Neural crest cell (in vitro differentiated cells): ENCODE data around the gene EMP1. TPM values are rescaled to one million over a fixed set of nuclear protein-coding genes. Genes with fewer than 3 reads are reported as not detected.

Experiments
- DNase-seq: peaks from one replicate; pipeline ENCODE4 v3.0.0; 2021; ENCODE audit warnings: low read depth, mixed read lengths, low spot score
- H3K27ac Mint-ChIP-seq: one replicate; pipeline ENCODE4 v1.8.0; 2021; ENCODE audit warnings: mild to moderate bottlenecking, mixed read lengths; ENCODE audit not compliant: unreplicated experiment
- H3K27me3 Mint-ChIP-seq: 2 replicates; pipeline ENCODE4 v1.8.0; 2021; ENCODE audit warnings: low read depth, mild to moderate bottlenecking, mixed read lengths
- H3K36me3 Mint-ChIP-seq: 2 replicates; pipeline ENCODE4 v1.8.0; 2021; ENCODE audit warnings: low read depth, mild to moderate bottlenecking, mixed read lengths
- H3K4me1 Mint-ChIP-seq: 2 replicates; pipeline ENCODE4 v1.8.0; 2021; ENCODE audit warnings: mixed read lengths
- H3K4me3 Mint-ChIP-seq: one replicate; pipeline ENCODE4 v1.8.0; 2021; ENCODE audit warnings: mild to moderate bottlenecking, mixed read lengths
- H3K9me3 Mint-ChIP-seq: 2 replicates; pipeline ENCODE4 v1.8.0; 2021; ENCODE audit warnings: mixed read lengths
- total RNA-seq: library from RNA; stranded (reverse); gene quantifications from 2 replicates; pipeline ENCODE4 v1.2.1, GENCODE V29; 2021
- TF ChIP-seq, protein P1 (sequence below): fragments of 200-600 bp; sonication (generic); conservative IDR thresholded peaks from 2 replicates; pipeline ENCODE4 v1.5.0; 2021; ENCODE audit warnings: antibody characterized with exemption, mild to moderate bottlenecking

EMP1 gene
- total RNA-seq, 1 donor from 2014 or later: 0.68 TPM

DNA sequence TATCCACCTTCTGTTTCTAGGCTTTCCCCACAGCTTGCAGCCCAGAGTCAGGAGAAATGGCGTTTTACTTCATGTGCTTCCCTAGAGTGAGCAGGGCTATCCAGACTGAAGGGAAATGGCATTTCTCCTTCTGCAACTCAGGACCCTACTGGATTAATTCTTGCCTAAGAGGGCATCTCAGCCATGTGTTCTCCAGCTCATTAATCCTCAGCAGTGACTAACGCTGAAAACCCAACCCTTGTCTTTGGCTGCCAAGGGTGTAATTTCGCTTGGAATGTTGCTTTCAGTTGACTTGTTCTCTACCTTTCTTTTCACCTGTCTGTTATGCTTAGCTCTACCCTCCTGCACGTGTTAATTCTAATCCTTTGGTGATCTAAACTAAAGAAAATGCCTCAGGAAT lies 21.0 kb upstream of the EMP1 start:
- H3K36me3 Mint-ChIP-seq: no peaks in the 10 kb centered on the region
- TF ChIP-seq, protein P1, sequence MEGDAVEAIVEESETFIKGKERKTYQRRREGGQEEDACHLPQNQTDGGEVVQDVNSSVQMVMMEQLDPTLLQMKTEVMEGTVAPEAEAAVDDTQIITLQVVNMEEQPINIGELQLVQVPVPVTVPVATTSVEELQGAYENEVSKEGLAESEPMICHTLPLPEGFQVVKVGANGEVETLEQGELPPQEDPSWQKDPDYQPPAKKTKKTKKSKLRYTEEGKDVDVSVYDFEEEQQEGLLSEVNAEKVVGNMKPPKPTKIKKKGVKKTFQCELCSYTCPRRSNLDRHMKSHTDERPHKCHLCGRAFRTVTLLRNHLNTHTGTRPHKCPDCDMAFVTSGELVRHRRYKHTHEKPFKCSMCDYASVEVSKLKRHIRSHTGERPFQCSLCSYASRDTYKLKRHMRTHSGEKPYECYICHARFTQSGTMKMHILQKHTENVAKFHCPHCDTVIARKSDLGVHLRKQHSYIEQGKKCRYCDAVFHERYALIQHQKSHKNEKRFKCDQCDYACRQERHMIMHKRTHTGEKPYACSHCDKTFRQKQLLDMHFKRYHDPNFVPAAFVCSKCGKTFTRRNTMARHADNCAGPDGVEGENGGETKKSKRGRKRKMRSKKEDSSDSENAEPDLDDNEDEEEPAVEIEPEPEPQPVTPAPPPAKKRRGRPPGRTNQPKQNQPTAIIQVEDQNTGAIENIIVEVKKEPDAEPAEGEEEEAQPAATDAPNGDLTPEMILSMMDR: no peak
- peaks cover 39% of the 10 kb centered on the region for H3K4me1 Mint-ChIP-seq
- no peak overlapping the region for H3K27ac Mint-ChIP-seq
- peaks cover 34% of the 10 kb centered on the region for H3K27me3 Mint-ChIP-seq
- no peaks in the 10 kb centered on the region for H3K9me3 Mint-ChIP-seq
- H3K4me3 Mint-ChIP-seq: no peak overlapping the region
- DNase-seq: no peak

DNA sequence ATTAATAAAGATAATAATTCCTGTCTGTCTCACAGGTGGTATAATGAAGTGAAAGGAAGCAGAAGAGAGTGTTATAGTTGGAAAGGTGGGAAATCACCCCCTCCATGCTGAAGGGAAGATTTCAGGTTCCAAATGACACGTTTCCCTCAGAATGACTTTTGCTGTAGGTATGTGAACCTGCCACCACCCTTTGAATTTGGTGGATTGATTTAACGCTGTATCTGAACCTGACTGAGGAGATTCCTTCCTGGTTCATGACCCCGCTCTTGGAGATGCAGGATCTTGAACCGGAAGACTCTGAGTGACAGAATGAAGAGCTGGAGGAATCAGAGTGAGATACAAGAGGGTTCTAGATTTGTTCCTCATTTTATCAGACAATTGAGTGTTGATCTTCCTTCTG lies 20.3 kb upstream of the EMP1 start:
- peaks cover 39% of the 10 kb centered on the region for H3K4me1 Mint-ChIP-seq
- H3K4me3 Mint-ChIP-seq: no peak overlapping the region
- no peak for DNase-seq
- no peaks in the 10 kb centered on the region for H3K9me3 Mint-ChIP-seq
- no peaks in the 10 kb centered on the region for H3K36me3 Mint-ChIP-seq
- no peak overlapping the region for H3K27ac Mint-ChIP-seq
- H3K27me3 Mint-ChIP-seq: peaks cover 34% of the 10 kb centered on the region
- TF ChIP-seq, protein P1: no peak

DNA sequence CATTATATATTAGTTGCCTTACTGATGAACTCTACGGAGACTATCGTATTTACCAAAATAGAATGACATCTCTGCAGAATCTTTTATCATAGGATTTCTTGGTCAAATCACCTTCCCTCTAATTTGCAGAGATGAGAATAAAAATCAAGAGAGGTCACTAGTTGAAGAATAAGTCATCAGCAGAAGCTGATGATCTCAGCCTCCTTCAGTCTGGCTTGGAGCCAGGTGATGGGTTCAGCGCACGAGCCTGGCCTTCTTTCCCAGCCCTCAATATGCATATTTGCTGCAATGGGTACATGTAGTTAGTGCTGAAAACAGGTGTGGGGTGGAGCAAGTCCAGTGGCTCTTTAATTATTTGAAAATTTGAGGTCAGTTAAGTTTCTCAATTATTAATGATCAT lies 19.2 kb upstream of the EMP1 start:
- Mint-ChIP-seq H3K4me3 (no peak overlapping the region), H3K27ac (no peak overlapping the region), H3K4me1 (peaks cover 36% of the 10 kb centered on the region), H3K27me3 (peaks cover 41% of the 10 kb centered on the region), H3K36me3 (no peaks in the 10 kb centered on the region), H3K9me3 (no peaks in the 10 kb centered on the region)
- TF ChIP-seq, protein P1: no peak
- no peak for DNase-seq

DNA sequence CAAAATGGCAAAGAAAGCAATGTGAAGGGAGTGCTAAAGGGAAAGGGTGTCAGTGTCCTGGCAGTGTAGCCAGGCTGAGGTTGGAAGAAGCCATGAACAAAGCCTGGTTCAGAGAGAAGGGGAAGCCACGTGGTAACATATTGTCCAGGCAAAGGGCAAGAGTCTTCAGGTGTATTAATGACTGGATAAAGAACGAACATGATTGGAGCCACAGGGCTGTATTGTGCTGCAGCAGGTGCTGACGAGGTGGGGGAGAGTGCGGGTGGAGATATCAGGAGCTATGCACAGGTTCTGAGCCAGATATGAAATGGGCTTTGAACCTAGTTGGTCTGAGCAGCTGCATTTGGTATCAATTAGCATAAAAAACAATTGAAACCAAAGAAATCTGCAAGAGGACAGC lies 18.6 kb upstream of the EMP1 start:
- no peak overlapping the region for H3K4me3 Mint-ChIP-seq
- no peaks in the 10 kb centered on the region for H3K9me3 Mint-ChIP-seq
- no peak for DNase-seq
- no peak overlapping the region for H3K27ac Mint-ChIP-seq
- H3K27me3 Mint-ChIP-seq: peaks cover 36% of the 10 kb centered on the region
- TF ChIP-seq, protein P1: no peak
- H3K4me1 Mint-ChIP-seq: peaks cover 32% of the 10 kb centered on the region
- no peaks in the 10 kb centered on the region for H3K36me3 Mint-ChIP-seq

DNA sequence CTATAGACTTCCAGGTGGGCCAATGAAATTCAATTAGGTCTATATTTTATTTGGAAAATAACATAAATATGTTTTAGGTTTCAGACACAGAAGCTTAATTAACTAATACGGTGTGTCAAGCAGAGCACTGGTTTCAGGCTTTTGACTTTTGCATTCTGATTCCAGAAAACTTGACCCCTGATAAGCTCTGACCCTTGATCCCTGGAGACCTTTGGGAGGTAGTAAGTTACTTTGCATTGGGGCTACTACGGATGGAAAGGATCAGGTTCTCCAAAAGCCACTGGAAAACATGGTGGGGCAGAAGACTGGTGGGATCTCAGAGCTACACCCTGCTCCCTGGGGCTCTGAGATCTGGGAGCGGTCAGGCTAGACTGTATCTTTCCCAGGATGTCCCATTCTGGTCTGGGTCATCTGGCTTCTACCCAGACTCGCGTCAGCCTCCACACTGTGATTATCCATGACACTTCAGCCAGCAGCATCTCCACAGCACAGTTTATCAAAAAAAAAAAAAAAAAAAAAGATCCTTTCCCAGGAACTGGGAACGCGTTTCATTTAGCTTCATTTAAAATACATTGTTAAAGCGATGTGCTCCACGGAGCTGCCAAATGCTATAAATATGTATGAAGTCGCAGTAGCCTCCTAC lies 17.8 kb upstream of the EMP1 start:
- Mint-ChIP-seq H3K9me3 (no peaks in the 10 kb centered on the region), H3K4me1 (peaks cover 24% of the 10 kb centered on the region), H3K36me3 (no peaks in the 10 kb centered on the region), H3K27ac (no peak overlapping the region), H3K4me3 (no peak overlapping the region), H3K27me3 (peaks cover 32% of the 10 kb centered on the region)
- DNase-seq: no peak
- TF ChIP-seq, protein P1: no peak
